ENCODE measurements around the gene RBM17.

DNA sequence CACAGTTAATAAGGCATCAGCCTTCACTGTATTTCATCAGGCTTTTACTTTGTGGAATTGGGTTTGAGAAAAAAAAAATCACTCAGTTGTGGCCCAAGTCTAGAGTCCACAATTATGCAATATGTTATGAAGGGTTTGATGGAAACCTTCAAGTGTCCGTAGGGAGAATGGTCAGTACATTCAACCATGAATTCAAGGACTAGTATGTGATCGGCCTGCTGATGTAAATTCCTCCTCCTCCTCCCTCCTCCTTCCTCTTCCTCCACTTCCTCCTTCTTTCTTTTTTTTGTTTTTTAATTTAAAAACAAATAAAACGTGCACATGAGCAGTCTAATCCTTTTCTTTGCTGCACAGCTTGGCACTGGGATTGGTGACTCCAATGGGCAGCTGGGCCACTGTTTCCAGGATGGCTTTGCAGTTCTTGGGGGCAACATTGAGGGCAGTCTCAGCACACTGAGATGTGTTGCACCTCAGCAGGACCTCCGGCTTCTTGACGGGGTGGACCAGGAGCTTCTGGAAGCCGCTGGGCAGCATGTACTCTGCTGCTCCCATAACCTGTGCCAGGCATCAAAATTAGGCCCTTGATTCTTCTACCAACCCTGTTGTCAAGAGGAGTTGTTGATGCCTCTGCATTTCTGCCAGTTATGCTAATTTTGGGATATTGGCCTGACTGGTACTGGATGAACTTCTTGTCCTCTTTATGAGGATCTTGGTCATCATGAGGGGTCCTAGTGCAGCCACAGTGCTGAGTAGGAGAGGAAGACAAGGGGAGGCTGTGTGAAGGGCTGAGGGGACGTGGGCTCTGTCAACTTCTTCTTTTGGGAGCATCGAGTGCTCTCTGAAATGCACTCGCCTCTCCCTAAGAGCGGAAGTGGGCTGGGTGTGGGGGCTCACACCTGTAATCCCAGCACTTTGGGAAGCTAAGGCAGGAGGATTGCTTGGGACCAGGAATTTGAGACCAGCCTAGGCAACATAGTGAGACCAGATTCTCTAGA, 17.4 kb upstream of the RBM17 start:
- TF ChIP-seq, protein P1, sequence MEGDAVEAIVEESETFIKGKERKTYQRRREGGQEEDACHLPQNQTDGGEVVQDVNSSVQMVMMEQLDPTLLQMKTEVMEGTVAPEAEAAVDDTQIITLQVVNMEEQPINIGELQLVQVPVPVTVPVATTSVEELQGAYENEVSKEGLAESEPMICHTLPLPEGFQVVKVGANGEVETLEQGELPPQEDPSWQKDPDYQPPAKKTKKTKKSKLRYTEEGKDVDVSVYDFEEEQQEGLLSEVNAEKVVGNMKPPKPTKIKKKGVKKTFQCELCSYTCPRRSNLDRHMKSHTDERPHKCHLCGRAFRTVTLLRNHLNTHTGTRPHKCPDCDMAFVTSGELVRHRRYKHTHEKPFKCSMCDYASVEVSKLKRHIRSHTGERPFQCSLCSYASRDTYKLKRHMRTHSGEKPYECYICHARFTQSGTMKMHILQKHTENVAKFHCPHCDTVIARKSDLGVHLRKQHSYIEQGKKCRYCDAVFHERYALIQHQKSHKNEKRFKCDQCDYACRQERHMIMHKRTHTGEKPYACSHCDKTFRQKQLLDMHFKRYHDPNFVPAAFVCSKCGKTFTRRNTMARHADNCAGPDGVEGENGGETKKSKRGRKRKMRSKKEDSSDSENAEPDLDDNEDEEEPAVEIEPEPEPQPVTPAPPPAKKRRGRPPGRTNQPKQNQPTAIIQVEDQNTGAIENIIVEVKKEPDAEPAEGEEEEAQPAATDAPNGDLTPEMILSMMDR (IDR thresholded peaks at IDR 0.05) = no peak
- no peak for TF ChIP-seq POLR2A (IDR thresholded peaks at IDR 0.05)

Data from heart left ventricle (tissue), 13 donors.